Transverse colon (tissue), 4 donors: ENCODE results near the gene VANGL1. TPM values are rescaled to one million over a fixed set of nuclear protein-coding genes. Genes with fewer than 3 reads are reported as not detected.

Source experiments
- DNase-seq: peaks from one replicate; pipeline ENCODE4 v3.0.0-alpha.2; 2019
- H3K27ac ChIP-seq, 4 donors: fragments of 200-600 bp; sonication (generic); 2 replicates each; pipeline ENCODE4 v1.5.1; 2016 to 2018; ENCODE audit warnings: inconsistent platforms in 4 of 4
- H3K27me3 ChIP-seq: fragments of 200-600 bp; sonication (generic); 2 replicates; pipeline ENCODE4 v1.5.1; 2017; ENCODE audit warnings: inconsistent platforms
- H3K36me3 ChIP-seq, 4 donors: fragments of 200-600 bp; sonication (generic); 2 replicates each; pipeline ENCODE4 v1.5.1; 2017 to 2019; ENCODE audit warnings: inconsistent platforms in 4 of 4
- H3K4me1 ChIP-seq, 4 donors: fragments of 200-600 bp; sonication (generic); 2 replicates each; pipeline ENCODE4 v1.5.1; 2017 to 2020; ENCODE audit warnings: inconsistent platforms in 4 of 4
- H3K4me3 ChIP-seq, 4 donors: fragments of 200-600 bp; sonication (generic); 1 replicate in 1 of 4; 2 replicates in 3 of 4; pipeline versions ENCODE4 v1.5.1 to v1.6.1; 2017 to 2019; ENCODE audit warnings: inconsistent platforms in 4 of 4
- H3K9me3 ChIP-seq, 2 donors: fragments of 200-600 bp; sonication (generic); 2 replicates each; pipeline ENCODE4 v1.5.1; 2017 to 2019; ENCODE audit warnings: inconsistent platforms in 2 of 2
- CTCF ChIP-seq, 5 experiments: fragments of 200-600 bp in 3 of 5; fragments of 450-650 bp in 2 of 5; sonication (generic) in 3 of 5; IDR thresholded peaks; 1 replicate in 2 of 5; 2 replicates in 3 of 5; pipeline ENCODE4 v1.5.1; 2016 to 2017; ENCODE audit warnings: antibody characterized with exemption in 5 of 5, inconsistent platforms in 3 of 5, mild to moderate bottlenecking in 2 of 5, moderate library complexity in 1 of 5
- EP300 ChIP-seq: sonication (generic); formaldehyde crosslinking; IDR thresholded peaks from one replicate; pipeline ENCODE4 v1.6.1; 2017; ENCODE audit warnings: antibody characterized with exemption, low read depth
- POLR2A ChIP-seq: fragments of 450-650 bp; IDR thresholded peaks from one replicate; pipeline ENCODE4 v1.6.1; 2016; ENCODE audit warnings: antibody characterized with exemption, mild to moderate bottlenecking, moderate library complexity
- POLR2AphosphoS5 ChIP-seq, 3 donors: sonication (generic); formaldehyde crosslinking; IDR thresholded peaks; one replicate each; pipeline ENCODE4 v1.6.1; 2016; ENCODE audit warnings: antibody characterized with exemption in 3 of 3
- WGBS, 2 donors: methylation state at CpG; one replicate each; pipeline ENCODE4 v1.1.5; 2018; ENCODE audit warnings: low coverage in 1 of 2; 5-methylcytosine and 5-hydroxymethylcytosine counted together
- in situ Hi-C, 4 donors: fragments of 200-750 bp; cut with MboI; loops; one replicate each; pipeline versions ENCODE4 v1.15.0 to v1.15.1; 2017; ENCODE audit warnings: low sequenced_read_pairs in 3 of 4, low pct_ligation_motif_present in 1 of 4, low pct_unique_long_range_greater_than_20kb in 1 of 4
- intact Hi-C: fragments of 100-400 bp; cut with DNase I; formaldehyde crosslinking; loops from one replicate; pipeline ENCODE4 v1.15.1; 2023; ENCODE audit warnings: low total_unique reads
- total RNA-seq, 4 donors: library from RNA; depleted of rRNA; stranded (reverse); fragments of >200 nt; gene quantifications; one replicate each; pipeline ENCODE4 v1.1.0, GENCODE V29; 2016

Gene VANGL1
- total RNA-seq, 4 donors from 2014 or later = 5.6 to 26.9 (median 16.9) TPM

GRCh38 chr1:115694805-115695204, 53.0 kb downstream of the VANGL1 start:
- Histone ChIP-seq H3K4me3 (no peak overlapping the region), H3K9me3 (no peaks in the 10 kb centered on the region), H3K36me3 (peaks cover 0 to 10% (median 0%) of the 10 kb centered on the region in 4 donors), H3K27me3 (no peaks in the 10 kb centered on the region), H3K4me1 (no peaks in the 10 kb centered on the region), H3K27ac (no peak overlapping the region)
- in situ Hi-C loops (no loop called here), intact Hi-C loops (no loop called here)
- no peak for DNase-seq
- TF ChIP-seq EP300 (no peak), CTCF (IDR thresholded peaks at IDR 0.05) (no peak), POLR2AphosphoS5 (IDR thresholded peaks at IDR 0.05) (no peak), POLR2A (no peak)
- WGBS, 2 donors = 88 to 94% methylated on average over 2 to 3 of the region's 3 CpGs

- H3K27me3 ChIP-seq = no peaks in the 10 kb centered on the region
- no peak overlapping the region for H3K4me3 ChIP-seq
- DNase-seq = no peak
- H3K36me3 ChIP-seq = no peaks in the 10 kb centered on the region
- H3K27ac ChIP-seq = no peak overlapping the region
- TF ChIP-seq POLR2A (no peak), POLR2AphosphoS5 (IDR thresholded peaks at IDR 0.05) (no peak), CTCF (IDR thresholded peaks at IDR 0.05) (no peak), EP300 (no peak)
- H3K9me3 ChIP-seq = no peaks in the 10 kb centered on the region
- 85 to 100% methylated on average over 1 of the region's 1 CpG for WGBS, 2 donors
- in situ Hi-C loops (no loop called here), intact Hi-C loops (no loop called here)
- no peaks in the 10 kb centered on the region for H3K4me1 ChIP-seq
Observed at GRCh38 chr1:115697619-115698018, 55.8 kb downstream of the VANGL1 start.

- in situ Hi-C loops (loop anchor here in 1 of 4 donors (10.0 kb wide), 1 partner anchor 86 kb away; no protein-coding TSS in a partner anchor), intact Hi-C loops (no loop called here)
- Histone ChIP-seq H3K4me1 (no peaks in the 10 kb centered on the region), H3K4me3 (no peak overlapping the region), H3K27ac (no peak overlapping the region), H3K9me3 (no peaks in the 10 kb centered on the region), H3K27me3 (no peaks in the 10 kb centered on the region), H3K36me3 (no peaks in the 10 kb centered on the region)
- TF ChIP-seq CTCF (IDR thresholded peaks at IDR 0.05) (no peak), EP300 (no peak), POLR2A (no peak), POLR2AphosphoS5 (IDR thresholded peaks at IDR 0.05) (no peak)
- no peak for DNase-seq
- WGBS, 2 donors = 51 to 69% methylated on average over 3 of the region's 3 CpGs
Observed at GRCh38 chr1:115701090-115701489, 59.3 kb downstream of the VANGL1 start.

GRCh38 chr1:115702959-115703358, 61.2 kb downstream of the VANGL1 start:
- in situ Hi-C loops = loop anchor here in 1 of 4 donors (10.0 kb wide), 1 partner anchor 88 kb away; no protein-coding TSS in a partner anchor

More at GRCh38 chr1:115702959-115703358, 61.2 kb downstream of the VANGL1 start:
- WGBS, 2 donors = 57 to 72% methylated on average over 2 to 3 of the region's 3 CpGs
- Histone ChIP-seq H3K9me3 (no peaks in the 10 kb centered on the region), H3K36me3 (no peaks in the 10 kb centered on the region), H3K4me3 (no peak overlapping the region), H3K27ac (no peak overlapping the region), H3K4me1 (no peaks in the 10 kb centered on the region), H3K27me3 (no peaks in the 10 kb centered on the region)
- intact Hi-C loops = no loop called here
- TF ChIP-seq POLR2A (no peak), EP300 (no peak), CTCF (IDR thresholded peaks at IDR 0.05) (no peak), POLR2AphosphoS5 (IDR thresholded peaks at IDR 0.05) (no peak)
- DNase-seq = no peak
